K562 (cell line): ENCODE measurements around the gene LPCAT1. TPM values are rescaled to one million over a fixed set of nuclear protein-coding genes. Genes with fewer than 3 reads are reported as not detected.

Experiments
- ATAC-seq: fragments of 200-7000 bp; cut with Tn5 transposase; 3 replicates; pipeline ENCODE4 v1.9.1; 2020; ENCODE audit warnings: moderate library complexity
- BruUV-seq: library from RNA; stranded (reverse); fragments of 400-500 nt; replicated peaks from 2 replicates; lab custom pipeline; 2021; lab: Mats Ljungman, UMichigan
- CTCF ChIA-PET: fragments of 300-600 bp; formaldehyde crosslinking; extraction: SDS; loops from one replicate; lab custom pipeline; 2021; ENCODE audit warnings: low intra/inter-chr PET ratio; lab: Yijun Ruan, JAX
- POLR2A ChIA-PET: fragments of 300-600, 350-650 bp; sonication (Branson Sonifier 250); formaldehyde crosslinking; extraction: SDS; loops from one replicate; lab custom pipeline; 2021; ENCODE audit warnings: antibody characterized with exemption, inconsistent platforms; lab: Yijun Ruan, JAX
- DNase-seq, 4 experiments: peaks; one replicate each; pipeline versions ENCODE4 v3.0.0 to v3.0.0-alpha.2; 2011 to 2018; ENCODE audit warnings: low spot score in 3 of 4, mixed read lengths in 3 of 4; ENCODE audit errors: extremely low read depth in 1 of 4
- FAIRE-seq: peaks from 2 replicates; lab custom pipeline; 2011; peaks lifted over from hg19 to GRCh38; lab: Jason Lieb, UNC
- H2AFZ ChIP-seq: 2 replicates; pipeline ENCODE4 v1.6.0; 2011; ENCODE audit warnings: low read depth, low read length, control low read depth, inconsistent platforms
- H3K27ac ChIP-seq: fragments of 200-600 bp; 3 replicates; pipeline ENCODE4 v1.8.0; 2011; ENCODE audit warnings: low read depth, mild to moderate bottlenecking, control low read depth, inconsistent platforms, low read length, moderate library complexity, mixed read lengths; ENCODE audit errors: extremely low read depth
- H3K27me3 ChIP-seq, 2 experiments: fragments of 300-600 bp in 1 of 2; 2 replicates in 1 of 2; 3 replicates in 1 of 2; pipeline versions ENCODE4 v1.6.0 to v1.8.0; 2011; ENCODE audit warnings: inconsistent platforms in 2 of 2, low read length in 2 of 2, mild to moderate bottlenecking in 1 of 2, mixed read lengths in 1 of 2, moderate library complexity in 1 of 2; ENCODE audit not compliant: control insufficient read depth in 2 of 2, insufficient read depth in 2 of 2
- H3K36me3 ChIP-seq: fragments of 300-600 bp; 3 replicates; pipeline ENCODE4 v1.8.0; 2011; ENCODE audit warnings: mild to moderate bottlenecking, low read length, inconsistent platforms; ENCODE audit not compliant: control insufficient read depth, insufficient read depth
- H3K4me1 ChIP-seq, 2 experiments: fragments of 200-600 bp in 1 of 2; replicated peaks in 1 of 2; 2 replicates in 1 of 2; 3 replicates in 1 of 2; pipeline versions ENCODE4 v1.5.1 to v1.8.0; 2011; ENCODE audit warnings: inconsistent platforms in 2 of 2, low read length in 2 of 2, mild to moderate bottlenecking in 1 of 2, mixed read lengths in 1 of 2, moderate library complexity in 1 of 2; ENCODE audit not compliant: control insufficient read depth in 2 of 2, insufficient read depth in 2 of 2
- H3K4me2 ChIP-seq: 2 replicates; pipeline ENCODE4 v1.6.1; 2011; ENCODE audit warnings: low read length, control low read depth, inconsistent platforms, mixed read lengths; ENCODE audit not compliant: insufficient read depth
- H3K4me3 ChIP-seq: fragments of 200-600 bp; sonication (generic), shearing (Covaris generic); 2 replicates; pipeline ENCODE4 v1.5.1; 2016; ENCODE audit warnings: control low read depth, inconsistent platforms
- H3K79me2 ChIP-seq: fragments of 200-600 bp; 3 replicates; pipeline ENCODE4 v1.8.0; 2011; ENCODE audit warnings: low read length, inconsistent platforms; ENCODE audit not compliant: control insufficient read depth, insufficient read depth
- H3K9ac ChIP-seq, 2 experiments: 2 replicates each; pipeline versions ENCODE4 v1.6.0 to v1.6.1; 2011; ENCODE audit warnings: low read depth in 2 of 2, low read length in 2 of 2, control low read depth in 1 of 2, inconsistent platforms in 1 of 2, mild to moderate bottlenecking in 1 of 2, mixed read lengths in 1 of 2; ENCODE audit not compliant: insufficient read depth in 1 of 2
- H3K9me1 ChIP-seq: one replicate; pipeline ENCODE4 v1.6.0; 2011; ENCODE audit warnings: inconsistent platforms, mild to moderate bottlenecking, low read length, moderate library complexity; ENCODE audit not compliant: control insufficient read depth, insufficient read depth
- H3K9me3 ChIP-seq: replicated peaks from 2 replicates; pipeline ENCODE4 v1.5.1; 2011; ENCODE audit warnings: low read depth, low read length, inconsistent platforms; ENCODE audit not compliant: control insufficient read depth, insufficient read depth
- H4K20me1 ChIP-seq: replicated peaks from 2 replicates; pipeline ENCODE4 v1.6.1; 2011; ENCODE audit warnings: low read length, inconsistent platforms, mixed read lengths; ENCODE audit not compliant: control insufficient read depth, insufficient read depth
- ATF4 ChIP-seq: fragments of 450-650 bp; formaldehyde crosslinking; IDR thresholded peaks from 2 replicates; pipeline ENCODE4 v1.4.0; 2022; ENCODE audit warnings: mild to moderate bottlenecking, moderate library complexity
- CEBPB ChIP-seq: fragments of 450-650 bp; IDR thresholded peaks from 2 replicates; pipeline ENCODE4 v1.6.1; 2016; ENCODE audit warnings: missing genetic modification characterization, missing compliant biosample characterization
- KLF1 ChIP-seq: fragments of 450-650 bp; IDR thresholded peaks from 2 replicates; pipeline ENCODE4 v1.6.1; 2016; ENCODE audit warnings: missing genetic modification characterization, missing compliant biosample characterization
- LARP7 ChIP-seq: fragments of 450-650 bp; IDR thresholded peaks from 2 replicates; pipeline ENCODE4 v1.6.1; 2016
- MECOM ChIP-seq: fragments of 250-450 bp; sonication (Bioruptor Pico); IDR thresholded peaks from 2 replicates; pipeline ENCODE4 v1.8.0; 2022; ENCODE audit warnings: inconsistent platforms
- NFRKB ChIP-seq: fragments of 450-650 bp; IDR thresholded peaks from 2 replicates; pipeline ENCODE4 v1.6.1; 2016; ENCODE audit warnings: low read depth
- NR2C2 ChIP-seq, 2 experiments: fragments of 200-800 bp in 1 of 2; sonication (Bioruptor generic) in 1 of 2; sonication (generic) in 1 of 2; formaldehyde crosslinking in 1 of 2; IDR thresholded peaks; 2 replicates each; pipeline versions ENCODE4 v1.6.1 to v1.8.0; 2016 to 2022; ENCODE audit warnings: mild to moderate bottlenecking in 1 of 2, missing compliant biosample characterization in 1 of 2, missing genetic modification characterization in 1 of 2, missing genetic modification reagents in 1 of 2
- RB1 ChIP-seq: fragments of 450-650 bp; IDR thresholded peaks from 2 replicates; pipeline ENCODE4 v1.6.1; 2017; ENCODE audit warnings: low read depth, mild to moderate bottlenecking
- SNIP1 ChIP-seq: fragments of 450-650 bp; IDR thresholded peaks from 2 replicates; pipeline ENCODE4 v1.7.1; 2017; ENCODE audit warnings: low read depth, mild to moderate bottlenecking
- THRAP3 ChIP-seq: fragments of 450-650 bp; IDR thresholded peaks from 2 replicates; pipeline ENCODE4 v1.6.1; 2016; ENCODE audit warnings: mild to moderate bottlenecking, inconsistent platforms, borderline replicate concordance
- ZC3H4 ChIP-seq: sonication (generic); formaldehyde crosslinking; IDR thresholded peaks from 2 replicates; pipeline ENCODE4 v1.9.0; 2021; ENCODE audit warnings: missing genetic modification reagents, borderline replicate concordance
- ZNF274 ChIP-seq: IDR thresholded peaks from 2 replicates; pipeline ENCODE4 v1.6.1; 2011; ENCODE audit warnings: low read depth, mild to moderate bottlenecking, low read length, moderate library complexity, borderline replicate concordance
- ZNF696 ChIP-seq: fragments of 250-450 bp; sonication (Bioruptor Pico); conservative IDR thresholded peaks from 2 replicates; pipeline ENCODE4 v1.4.0; 2020; ENCODE audit warnings: mild to moderate bottlenecking, moderate library complexity
- ZNF77 ChIP-seq: fragments of 250-450 bp; sonication (Bioruptor Pico); IDR thresholded peaks from 2 replicates; pipeline ENCODE4 v1.5.0; 2020
- WGBS: fragments of 100-300 bp; shearing (Covaris generic); methylation state at CpG from one replicate; pipeline ENCODE4 v1.1.6; 2016; ENCODE audit warnings: low coverage, mixed read lengths; ENCODE audit not compliant: insufficient coverage; ENCODE audit errors: missing lambda C conversion rate; 5-methylcytosine and 5-hydroxymethylcytosine counted together
- in situ Hi-C: fragments of 300-500 bp; cut with MboI; formaldehyde crosslinking; loops from 4 replicates; pipeline ENCODE4 v1.15.0; 2018; ENCODE audit warnings: inconsistent platforms, mixed read lengths
- intact Hi-C: fragments of 100-400 bp; cut with micrococcal nuclease; formaldehyde crosslinking; loops from 2 replicates; pipeline ENCODE4 v1.14.2; 2022
- polyA plus RNA-seq, 8 experiments: library from polyadenylated mRNA; depleted of rRNA in 4 of 8; stranded (reverse) in 5 of 8; unstranded in 3 of 8; fragments of >200 nt; fragmentation: Nextera tagmentation in 2 of 8; fragmentation: Illumina TruSeq in 1 of 8; extraction: Ambion mirVana in 2 of 8; extraction: Trizol in 1 of 8; gene quantifications; 2 replicates each; pipeline versions ENCODE4 v1.2.1 to v1.2.3, GENCODE V29; 2011 to 2014; ENCODE audit warnings: inconsistent platforms in 1 of 8, missing spikeins in 1 of 8
- total RNA-seq, 7 experiments: library from RNA; depleted of rRNA in 6 of 7; stranded (reverse); fragments of >200 nt in 6 of 7; fragmentation: Illumina TruSeq in 2 of 7; extraction: Trizol in 2 of 7; gene quantifications; 2 replicates each; pipeline versions ENCODE4 v1.2.1 to v1.2.3, GENCODE V29; 2011 to 2021; ENCODE audit warnings: low replicate concordance in 1 of 7

The LPCAT1 gene
- total and polyA plus RNA-seq, 9 of the 15 experiments (the other 6 are each of a cell fraction or from before 2014, with no cell fraction given), result 0.14 to 18.4 (median 13.9) TPM

GRCh38 chr5:1445689-1446601 is 77.8 kb downstream of the LPCAT1 start:
- Histone ChIP-seq H2AFZ (no peak overlapping the region), H3K27me3 (peaks cover 45 to 78% of the 10 kb centered on the region in 2 experiments; a peak in 4 of 5 replicates), H3K4me3 (no peak overlapping the region), H4K20me1 (no peaks in the 10 kb centered on the region), H3K9ac (no peak overlapping the region), H3K9me1 (no peaks in the 10 kb centered on the region), H3K27ac (no peak overlapping the region), H3K9me3 (no peaks in the 10 kb centered on the region), H3K4me1 (peaks cover 0 to 18% of the 10 kb centered on the region in 2 experiments; a peak in 2 of 5 replicates), H3K79me2 (no peaks in the 10 kb centered on the region), H3K36me3 (no peaks in the 10 kb centered on the region), H3K4me2 (no peak overlapping the region)
- ATAC-seq, result no peak
- no TSS peak for BruUV-seq
- intact Hi-C loops (no loop called here), in situ Hi-C loops (no loop called here)
- CTCF ChIA-PET, result no interaction called here
- TF ChIP-seq CEBPB (tag), result no peak
- TF ChIP-seq ZNF77 (CRISPR knock-in tag), result no peak
- no peak for TF ChIP-seq RB1
- TF ChIP-seq NR2C2 (CRISPR knock-in tag; IDR thresholded peaks at IDR 0.05), result no peak
- TF ChIP-seq NR2C2 (tag; IDR thresholded peaks at IDR 0.05), result no peak
- no peak for TF ChIP-seq ZNF274
- no peak for TF ChIP-seq ATF4 (CRISPR knock-in tag)
- no peak for TF ChIP-seq KLF1 (tag)
- no peak for TF ChIP-seq SNIP1
- TF ChIP-seq THRAP3, result no peak
- no peak for TF ChIP-seq LARP7
- TF ChIP-seq NFRKB, result no peak
- no peak for TF ChIP-seq MECOM (CRISPR knock-in tag)
- TF ChIP-seq ZC3H4 (CRISPR knock-in tag), result no peak
- TF ChIP-seq ZNF696 (CRISPR knock-in tag), result no peak
- WGBS, result 57% methylated on average over 37 of the region's 92 CpGs
- no peak for DNase-seq
- FAIRE-seq, result no peak
- POLR2A ChIA-PET, result no interaction called here
